ENCODE measurements around the gene NCBP3.

Gene NCBP3

DNA sequence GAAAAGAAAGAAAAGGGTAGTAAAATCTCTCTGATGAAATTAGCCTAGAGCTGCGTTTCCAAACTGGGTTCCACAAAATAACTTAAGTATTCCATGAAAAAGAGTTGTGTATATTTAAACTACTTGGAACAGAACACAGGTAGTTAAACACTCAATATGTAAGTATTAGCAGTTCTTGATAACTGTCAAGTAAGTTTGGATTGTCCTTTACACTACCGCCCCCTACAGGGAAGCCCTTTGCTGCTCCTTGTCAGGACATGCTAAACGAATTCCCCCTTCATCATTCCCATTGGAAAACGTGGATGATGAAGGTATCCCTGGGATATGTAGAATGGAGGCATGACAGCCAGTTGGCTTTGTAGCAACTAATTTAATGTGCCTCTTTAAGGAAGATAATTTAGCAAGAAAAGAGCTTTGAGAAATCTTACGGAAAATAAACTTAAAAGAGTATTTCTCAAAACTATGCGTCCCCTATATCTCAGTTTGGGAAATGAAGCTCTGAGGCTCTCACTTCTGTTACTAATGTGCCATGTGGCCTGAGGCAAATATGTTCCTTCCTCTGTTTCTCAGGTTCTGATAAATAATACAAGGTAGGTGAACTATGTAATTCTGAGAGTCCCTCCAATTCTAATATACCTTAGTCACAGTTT lies 18.8 kb downstream of the NCBP3 start:
- no peak for TF ChIP-seq POLR2A (IDR thresholded peaks at IDR 0.05; ENCODE audit: extremely low read depth, insufficient read length)
- TF ChIP-seq, protein P1, sequence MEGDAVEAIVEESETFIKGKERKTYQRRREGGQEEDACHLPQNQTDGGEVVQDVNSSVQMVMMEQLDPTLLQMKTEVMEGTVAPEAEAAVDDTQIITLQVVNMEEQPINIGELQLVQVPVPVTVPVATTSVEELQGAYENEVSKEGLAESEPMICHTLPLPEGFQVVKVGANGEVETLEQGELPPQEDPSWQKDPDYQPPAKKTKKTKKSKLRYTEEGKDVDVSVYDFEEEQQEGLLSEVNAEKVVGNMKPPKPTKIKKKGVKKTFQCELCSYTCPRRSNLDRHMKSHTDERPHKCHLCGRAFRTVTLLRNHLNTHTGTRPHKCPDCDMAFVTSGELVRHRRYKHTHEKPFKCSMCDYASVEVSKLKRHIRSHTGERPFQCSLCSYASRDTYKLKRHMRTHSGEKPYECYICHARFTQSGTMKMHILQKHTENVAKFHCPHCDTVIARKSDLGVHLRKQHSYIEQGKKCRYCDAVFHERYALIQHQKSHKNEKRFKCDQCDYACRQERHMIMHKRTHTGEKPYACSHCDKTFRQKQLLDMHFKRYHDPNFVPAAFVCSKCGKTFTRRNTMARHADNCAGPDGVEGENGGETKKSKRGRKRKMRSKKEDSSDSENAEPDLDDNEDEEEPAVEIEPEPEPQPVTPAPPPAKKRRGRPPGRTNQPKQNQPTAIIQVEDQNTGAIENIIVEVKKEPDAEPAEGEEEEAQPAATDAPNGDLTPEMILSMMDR (IDR thresholded peaks at IDR 0.05; ENCODE audit: low read depth, low read length) = peak; percentile 67
- TF ChIP-seq, protein P2, sequence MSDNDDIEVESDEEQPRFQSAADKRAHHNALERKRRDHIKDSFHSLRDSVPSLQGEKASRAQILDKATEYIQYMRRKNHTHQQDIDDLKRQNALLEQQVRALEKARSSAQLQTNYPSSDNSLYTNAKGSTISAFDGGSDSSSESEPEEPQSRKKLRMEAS (IDR thresholded peaks at IDR 0.05; ENCODE audit: low read depth, low read length) = no peak
- DNase-seq (ENCODE audit: low read depth) = peak; percentile 66
- no peak overlapping the region for H3K4me3 ChIP-seq (ENCODE audit: low read depth, low read length)

DNA sequence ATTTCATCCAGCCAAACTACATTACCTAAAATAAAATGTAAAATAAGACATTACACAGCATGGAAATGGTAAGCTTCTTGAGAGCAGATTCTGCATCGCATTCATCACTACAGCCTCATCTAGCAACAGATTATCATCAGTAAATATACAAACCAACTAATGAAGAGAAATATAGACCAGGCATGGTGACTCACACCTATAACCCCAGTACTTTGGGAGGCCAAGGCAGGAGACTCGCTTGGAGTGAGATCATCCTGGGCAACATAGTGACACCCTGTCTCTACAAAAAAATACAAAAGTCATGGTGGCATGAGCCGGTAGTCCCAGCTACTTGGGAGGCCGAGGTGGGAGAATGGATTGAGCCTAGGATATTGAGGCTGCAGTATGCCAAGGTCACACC lies 19.9 kb downstream of the NCBP3 start:
- DNase-seq (ENCODE audit: low read depth) = no peak

DNA sequence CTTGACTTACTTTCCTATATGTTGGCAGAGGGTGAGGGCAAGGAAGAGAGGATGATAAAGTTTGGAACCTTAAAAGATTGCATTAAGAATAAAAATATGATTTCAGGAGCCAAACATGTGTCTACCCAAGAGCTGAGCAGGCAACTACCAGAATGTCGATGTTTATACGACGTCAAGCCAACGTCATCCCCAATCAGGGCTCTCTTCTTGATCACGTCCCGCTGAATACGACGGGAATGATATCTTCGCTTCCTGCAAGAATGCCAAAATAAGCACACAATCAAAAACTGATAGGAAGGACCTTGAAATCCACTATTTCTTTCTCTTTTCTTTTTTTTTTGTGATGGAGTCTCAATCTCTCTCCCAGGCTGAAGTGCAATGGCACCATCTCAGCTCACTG lies 24.9 kb downstream of the NCBP3 start:
- DNase-seq (ENCODE audit: low read depth) = no peak
- no peak overlapping the region for H3K4me3 ChIP-seq (ENCODE audit: low read depth, low read length)
- TF ChIP-seq, protein P1 (IDR thresholded peaks at IDR 0.05; ENCODE audit: low read depth, low read length) = no peak
- TF ChIP-seq, protein P2 (IDR thresholded peaks at IDR 0.05; ENCODE audit: low read depth, low read length) = no peak
- no peak for TF ChIP-seq POLR2A (IDR thresholded peaks at IDR 0.05; ENCODE audit: extremely low read depth, insufficient read length)
- TF ChIP-seq MYC (IDR thresholded peaks at IDR 0.05; ENCODE audit: low read depth, low read length) = no peak

More for the DNA sequence above, 19.9 kb downstream of the NCBP3 start:
- H3K4me3 ChIP-seq (ENCODE audit: low read depth, low read length) = no peak overlapping the region
- TF ChIP-seq MYC (IDR thresholded peaks at IDR 0.05; ENCODE audit: low read depth, low read length) = no peak
- TF ChIP-seq, protein P2 (IDR thresholded peaks at IDR 0.05; ENCODE audit: low read depth, low read length) = no peak
- TF ChIP-seq, protein P1 (IDR thresholded peaks at IDR 0.05; ENCODE audit: low read depth, low read length) = no peak
- no peak for TF ChIP-seq POLR2A (IDR thresholded peaks at IDR 0.05; ENCODE audit: extremely low read depth, insufficient read length)

DNA sequence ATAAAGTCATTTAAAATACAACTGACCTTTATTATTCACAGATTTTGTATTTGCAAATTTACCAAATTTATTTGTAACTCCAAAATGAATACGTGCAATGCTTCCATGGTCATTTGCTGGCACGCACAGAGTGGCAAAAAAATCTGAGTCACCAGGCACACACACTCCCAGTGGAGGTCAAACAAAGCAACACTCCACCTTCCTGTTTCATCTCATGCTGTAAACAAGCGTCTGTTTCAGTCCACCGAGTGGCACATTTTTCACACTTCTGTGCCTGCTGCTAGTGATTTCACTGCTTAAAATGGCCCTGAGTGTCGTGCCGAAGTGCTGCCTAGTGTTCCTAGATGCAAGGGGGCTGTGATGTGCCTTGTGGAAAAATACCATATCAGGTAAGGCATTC lies 27.3 kb downstream of the NCBP3 start:
- TF ChIP-seq POLR2A (IDR thresholded peaks at IDR 0.05; ENCODE audit: extremely low read depth, insufficient read length) = no peak
- TF ChIP-seq, protein P1 (IDR thresholded peaks at IDR 0.05; ENCODE audit: low read depth, low read length) = no peak
- no peak for TF ChIP-seq MYC (IDR thresholded peaks at IDR 0.05; ENCODE audit: low read depth, low read length)
- TF ChIP-seq, protein P2 (IDR thresholded peaks at IDR 0.05; ENCODE audit: low read depth, low read length) = no peak
- DNase-seq (ENCODE audit: low read depth) = no peak
- no peak overlapping the region for H3K4me3 ChIP-seq (ENCODE audit: low read depth, low read length)

DNA sequence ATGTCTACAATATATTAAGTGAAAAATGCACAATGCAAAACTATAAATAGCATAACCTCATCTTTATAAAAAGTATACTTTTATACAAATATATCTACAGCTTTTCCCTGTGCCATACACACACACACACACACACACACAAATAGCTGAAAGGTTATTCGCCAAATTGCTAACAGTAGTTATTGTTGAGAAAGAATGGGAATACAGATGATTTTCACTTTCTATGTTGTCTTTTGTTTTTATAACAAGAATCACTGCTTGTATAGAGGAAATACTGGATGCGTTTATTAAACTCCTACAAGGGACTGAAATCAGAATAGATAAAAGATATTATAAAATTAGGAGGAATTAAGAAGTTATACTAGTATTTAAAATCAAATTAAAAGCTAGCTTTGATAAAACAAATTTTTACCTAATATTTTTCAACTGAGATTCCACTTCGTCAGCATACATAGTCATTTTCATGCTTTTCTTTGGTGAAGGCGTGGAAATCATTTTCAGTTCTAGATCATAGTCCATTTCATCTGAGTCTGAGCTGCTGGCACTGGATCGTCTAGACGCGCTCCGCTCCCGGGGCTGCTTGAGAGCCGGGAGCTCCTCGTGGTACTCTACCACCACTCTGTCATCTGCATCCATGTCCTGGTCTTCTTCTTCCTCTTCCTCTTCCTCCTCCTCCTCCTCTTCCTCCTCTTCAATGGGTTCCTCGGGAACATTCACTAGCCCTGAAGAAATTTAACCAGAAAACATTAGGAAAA lies 28.0 kb downstream of the NCBP3 start:
- TF ChIP-seq MYC (IDR thresholded peaks at IDR 0.05; ENCODE audit: low read depth, low read length) (no peak), POLR2A (IDR thresholded peaks at IDR 0.05; ENCODE audit: extremely low read depth, insufficient read length) (no peak)
- TF ChIP-seq, protein P1 (IDR thresholded peaks at IDR 0.05; ENCODE audit: low read depth, low read length) = no peak
- TF ChIP-seq, protein P2 (IDR thresholded peaks at IDR 0.05; ENCODE audit: low read depth, low read length) = no peak
- H3K4me3 ChIP-seq (ENCODE audit: low read depth, low read length) = no peak overlapping the region
- no peak for DNase-seq (ENCODE audit: low read depth)
